ENCODE results near the gene HOXC10. TPM values are rescaled to one million over a fixed set of nuclear protein-coding genes. Genes with fewer than 3 reads are reported as not detected.

Gene HOXC10
- total RNA-seq, 1 experiment from 2014 or later = 48.6 TPM

DNA sequence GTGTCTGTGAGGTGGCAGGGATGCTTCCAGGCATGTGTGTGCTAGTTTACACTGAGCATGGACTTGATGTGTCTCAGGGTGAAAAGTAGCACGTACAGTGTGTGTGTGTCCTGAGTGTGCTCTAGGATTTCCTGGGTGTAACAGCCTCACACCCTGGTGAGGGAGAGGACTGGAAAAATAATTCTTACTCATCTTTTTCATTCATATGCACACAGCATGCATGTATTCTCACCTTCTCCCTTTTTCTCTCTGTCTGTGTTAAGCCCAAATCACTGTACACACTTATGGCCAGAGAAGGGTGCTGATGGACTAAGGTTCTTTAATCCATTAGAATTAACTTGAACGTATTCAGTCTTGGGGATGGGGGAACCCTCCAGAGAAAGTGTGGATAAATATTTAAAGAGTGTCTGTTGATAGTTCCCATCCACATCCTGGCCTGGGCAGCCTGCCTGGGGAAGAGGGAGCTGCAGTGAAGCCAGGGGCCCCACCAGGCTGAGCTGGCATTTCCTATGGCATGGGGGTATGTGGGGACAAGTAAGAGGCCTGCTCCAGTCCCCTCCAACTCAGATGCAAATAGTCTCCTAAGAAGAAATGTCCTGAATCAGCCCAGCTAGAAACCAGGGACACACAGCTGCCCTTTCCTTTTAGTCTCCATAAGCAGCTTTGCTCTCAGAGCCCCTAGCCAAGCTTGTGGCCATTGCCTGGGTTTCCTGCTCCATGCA lies 22.8 kb downstream of the HOXC10 start:
- in situ Hi-C loops (cut with HindIII; ENCODE audit: low sequenced_read_pairs) = loop anchor here (25.0 kb wide), 1 partner anchor 180 kb away; the partner anchor contains the start of gene SMUG1
- DNase-seq (ENCODE audit: low spot score) = no peak

DNA sequence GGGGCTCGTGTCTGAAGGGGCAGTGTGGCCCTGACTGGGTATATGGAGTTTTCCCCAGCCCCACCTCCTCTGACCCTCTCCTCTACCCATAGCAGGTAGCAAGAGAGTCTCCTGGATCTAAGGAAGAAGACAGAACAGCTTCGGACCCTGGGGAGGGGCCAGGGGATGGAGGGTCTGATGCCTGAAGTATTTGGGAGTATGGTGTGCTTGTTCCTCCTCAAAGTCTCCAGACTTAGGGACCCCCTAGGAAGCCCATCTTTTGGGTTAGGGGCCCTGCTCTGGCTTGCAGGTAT lies 23.3 kb downstream of the HOXC10 start:
- DNase-seq (ENCODE audit: low spot score) = no peak
- in situ Hi-C loops (cut with HindIII; ENCODE audit: low sequenced_read_pairs) = loop anchor here (25.0 kb wide), 1 partner anchor 179 kb away; the partner anchor contains the start of gene SMUG1

- in situ Hi-C loops (cut with HindIII; ENCODE audit: low sequenced_read_pairs) = loop anchor here (25.0 kb wide), 1 partner anchor 178 kb away; the partner anchor contains the start of gene SMUG1
- no peak for DNase-seq (ENCODE audit: low spot score)
These were observed 24.5 kb downstream of the HOXC10 start for GRCh38 chr12:54009171-54010052.

DNA sequence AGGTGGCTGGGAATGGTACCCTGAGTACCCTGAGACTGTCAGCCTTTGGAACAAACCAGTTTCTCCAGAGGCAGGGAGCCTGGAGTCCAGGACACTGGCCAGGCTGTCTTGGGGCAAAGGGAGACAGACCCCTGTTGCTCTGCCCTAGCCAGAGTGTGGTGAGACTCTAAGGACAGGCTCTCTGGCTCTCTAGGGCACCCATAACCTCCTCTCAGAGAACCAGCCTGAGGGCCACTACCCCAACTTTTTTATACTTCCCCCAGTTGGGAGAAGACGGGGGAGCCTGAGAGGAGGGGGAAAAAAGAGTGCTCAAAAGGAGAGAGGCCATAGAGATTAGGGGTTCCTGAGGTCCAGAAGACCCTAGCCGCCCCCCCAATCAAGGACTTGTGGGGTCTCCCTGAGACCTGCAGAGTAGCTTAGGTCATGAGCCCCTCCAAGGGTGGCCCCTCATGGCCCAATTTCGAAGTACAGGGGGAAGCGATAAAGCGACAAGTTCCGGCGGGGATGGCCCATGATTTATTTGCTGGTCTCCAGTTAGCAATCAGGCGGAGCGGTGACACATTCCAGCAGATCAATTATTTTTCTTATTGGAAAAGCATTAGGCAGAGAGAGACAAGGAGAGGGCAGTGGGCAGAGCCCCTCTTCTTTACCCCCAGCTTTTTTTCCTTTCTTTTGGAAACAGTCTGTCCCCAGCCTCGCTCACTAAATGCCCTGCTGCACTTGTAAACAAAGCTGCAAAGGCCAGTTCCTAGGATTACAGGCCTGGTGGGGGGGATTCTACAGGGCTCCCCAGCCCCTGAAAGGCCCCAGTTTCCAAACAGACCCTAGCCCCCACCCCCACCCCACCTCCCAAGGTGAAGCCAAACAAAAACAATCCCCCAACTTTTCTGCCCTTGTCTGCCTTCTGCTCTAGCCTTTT lies 25.4 kb downstream of the HOXC10 start:
- in situ Hi-C loops (cut with HindIII; ENCODE audit: low sequenced_read_pairs) = loop anchor here (25.0 kb wide), 1 partner anchor 177 kb away; the partner anchor contains the start of gene SMUG1
- no peak for DNase-seq (ENCODE audit: low spot score)

- in situ Hi-C loops (cut with HindIII; ENCODE audit: low sequenced_read_pairs) = loop anchor here (25.0 kb wide), 1 partner anchor 176 kb away; the partner anchor contains the start of gene SMUG1
- DNase-seq (ENCODE audit: low spot score) = no peak
These were observed 26.2 kb downstream of the HOXC10 start for GRCh38 chr12:54010972-54011664.

DNA sequence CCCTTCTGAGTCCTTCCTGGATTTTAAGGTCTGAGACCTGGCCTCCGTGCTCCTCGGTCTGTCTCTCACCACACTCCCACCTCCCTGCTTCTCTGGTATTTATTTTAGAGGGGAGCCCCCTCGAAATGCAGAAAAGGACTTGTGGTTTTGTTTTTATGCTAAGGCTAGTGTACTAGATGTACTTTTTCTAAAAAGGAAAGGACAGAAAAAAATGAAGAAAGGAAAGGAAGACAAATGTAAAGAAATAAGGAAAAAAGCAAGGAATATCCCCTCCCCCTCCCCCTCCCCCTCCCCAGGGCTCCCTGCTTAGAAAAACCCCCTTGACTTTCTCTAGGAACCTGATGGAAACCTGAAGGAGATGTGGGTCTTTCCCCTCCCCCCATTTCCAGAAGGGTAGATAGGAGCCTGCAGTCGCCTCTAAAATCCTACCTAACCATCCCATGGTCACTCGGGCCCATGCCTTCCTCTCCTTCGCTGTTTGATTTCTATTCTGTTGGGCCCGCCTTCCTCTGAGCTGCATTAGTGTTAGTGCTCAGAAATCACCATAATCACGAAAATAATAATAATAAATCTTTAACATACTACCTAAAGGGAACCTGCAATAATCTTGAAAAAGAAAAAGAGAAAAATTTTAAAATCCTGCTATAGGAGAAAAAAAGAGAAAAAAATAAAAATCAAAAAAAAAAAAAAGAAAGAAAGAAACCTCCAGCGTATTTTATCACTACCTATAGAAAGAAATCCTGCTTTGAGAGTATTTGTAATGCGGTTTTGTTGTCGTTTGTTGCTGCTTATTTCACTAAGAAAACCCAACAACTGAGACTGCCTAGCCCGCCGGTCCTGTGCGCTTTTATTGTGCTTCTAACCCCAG lies 27.0 kb downstream of the HOXC10 start:
- no peak for DNase-seq (ENCODE audit: low spot score)
- in situ Hi-C loops (cut with HindIII; ENCODE audit: low sequenced_read_pairs) = loop anchor here (25.0 kb wide), 1 partner anchor 175 kb away; the partner anchor contains the start of gene SMUG1

DNA sequence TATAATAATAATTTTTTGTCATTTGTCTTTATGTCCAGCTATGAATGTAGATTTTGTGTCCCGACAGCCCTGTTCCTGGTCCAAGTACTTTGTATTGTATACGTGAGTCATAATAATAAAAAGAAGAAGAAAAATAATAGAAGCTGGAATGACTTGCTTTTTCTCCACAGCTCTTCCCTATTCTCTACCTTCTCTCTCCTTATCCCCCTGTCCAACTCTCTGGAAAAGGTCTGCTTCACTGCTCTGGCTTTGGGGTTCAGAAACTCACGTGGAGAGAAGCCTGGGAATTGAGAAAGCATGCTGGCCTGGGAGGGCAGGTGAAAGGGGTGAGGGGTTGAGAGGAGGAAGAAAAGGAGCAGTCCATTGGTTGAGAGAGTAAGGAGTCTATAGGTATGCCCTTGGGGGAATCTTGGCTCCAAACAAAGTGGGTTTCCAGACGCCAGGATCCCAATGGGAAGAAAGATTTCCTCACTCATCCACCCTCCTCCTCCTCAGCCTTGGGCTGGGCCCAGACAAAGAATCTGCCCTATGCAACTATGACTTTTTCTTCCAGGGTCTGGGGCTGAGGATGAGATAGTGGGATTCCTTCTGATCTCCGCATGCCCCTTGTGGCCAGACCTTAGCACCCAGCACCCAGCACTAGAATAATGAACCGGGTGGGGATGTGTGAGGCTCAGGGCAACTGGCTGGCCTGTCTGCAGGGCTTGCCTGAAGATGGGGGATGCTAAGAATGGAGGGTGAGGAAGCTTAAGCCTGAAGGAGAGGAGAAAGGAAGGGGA lies 27.9 kb downstream of the HOXC10 start:
- no peak for DNase-seq (ENCODE audit: low spot score)
- in situ Hi-C loops (cut with HindIII; ENCODE audit: low sequenced_read_pairs) = loop anchor here (25.0 kb wide), 1 partner anchor 174 kb away; the partner anchor contains the start of gene SMUG1

- in situ Hi-C loops (cut with HindIII; ENCODE audit: low sequenced_read_pairs) = loop anchor here (25.0 kb wide), 1 partner anchor 173 kb away; the partner anchor contains the start of gene SMUG1
These were observed 29.6 kb downstream of the HOXC10 start for GRCh38 chr12:54014377-54015017.

DNA sequence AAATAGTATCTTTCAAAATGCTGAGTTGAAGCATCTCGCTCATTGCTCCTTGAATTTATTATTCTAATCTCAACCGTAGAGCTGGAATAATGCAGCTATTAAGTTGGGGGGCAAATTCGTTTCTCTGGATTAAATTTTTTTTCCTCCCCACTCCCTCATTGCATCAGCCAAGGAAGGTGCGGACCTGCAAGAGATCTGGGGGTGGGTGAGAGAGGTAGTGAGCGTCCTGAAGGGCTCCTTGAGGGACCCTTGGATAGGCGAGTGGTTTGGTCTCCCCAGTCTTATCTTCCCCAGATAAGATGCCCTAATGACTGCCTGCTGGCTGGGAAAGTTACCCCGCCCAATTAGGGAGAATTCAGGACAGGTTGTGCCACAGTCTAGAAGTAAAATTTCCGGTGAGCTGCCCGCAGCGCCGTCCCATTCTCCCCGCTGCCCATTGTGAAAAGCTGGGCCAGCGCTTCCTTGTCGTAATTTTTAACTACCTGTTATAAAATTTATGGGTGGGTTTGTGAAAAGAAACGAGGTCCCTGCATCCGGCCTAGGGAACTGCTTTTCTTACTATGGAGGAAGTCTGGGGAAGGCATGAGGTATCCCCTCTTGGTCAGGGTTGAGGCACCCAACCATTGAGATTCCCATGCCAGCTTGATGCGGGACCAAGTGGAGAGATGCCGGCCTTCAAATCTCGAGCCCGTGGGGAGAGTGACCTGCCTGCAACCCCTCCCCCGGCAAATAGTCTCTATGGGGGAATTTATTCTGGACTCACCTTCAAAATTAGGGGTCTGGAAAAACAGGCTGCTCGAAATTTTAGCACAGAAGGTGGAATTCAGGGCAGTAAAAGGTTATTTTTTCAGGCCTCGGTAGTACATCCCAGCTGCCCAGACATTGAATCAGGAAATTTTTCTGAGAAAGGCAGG lies 30.3 kb downstream of the HOXC10 start:
- no peak for DNase-seq (ENCODE audit: low spot score)
- in situ Hi-C loops (cut with HindIII; ENCODE audit: low sequenced_read_pairs) = loop anchor here (25.0 kb wide), 1 partner anchor 172 kb away; the partner anchor contains the start of gene SMUG1

More at GRCh38 chr12:54014377-54015017, 29.6 kb downstream of the HOXC10 start:
- DNase-seq (ENCODE audit: low spot score) = no peak

GRCh38 chr12:54016051-54016450 lies 31.1 kb downstream of the HOXC10 start:
- DNase-seq (ENCODE audit: low spot score) = no peak
- in situ Hi-C loops (cut with HindIII; ENCODE audit: low sequenced_read_pairs) = loop anchor here (25.0 kb wide), 1 partner anchor 171 kb away; the partner anchor contains the start of gene SMUG1

- DNase-seq (ENCODE audit: low spot score) = peak; percentile 57
- in situ Hi-C loops (cut with HindIII; ENCODE audit: low sequenced_read_pairs) = loop anchor here (25.0 kb wide), 1 partner anchor 171 kb away; the partner anchor contains the start of gene SMUG1
These were observed 31.6 kb downstream of the HOXC10 start for GRCh38 chr12:54016478-54016964.

DNA sequence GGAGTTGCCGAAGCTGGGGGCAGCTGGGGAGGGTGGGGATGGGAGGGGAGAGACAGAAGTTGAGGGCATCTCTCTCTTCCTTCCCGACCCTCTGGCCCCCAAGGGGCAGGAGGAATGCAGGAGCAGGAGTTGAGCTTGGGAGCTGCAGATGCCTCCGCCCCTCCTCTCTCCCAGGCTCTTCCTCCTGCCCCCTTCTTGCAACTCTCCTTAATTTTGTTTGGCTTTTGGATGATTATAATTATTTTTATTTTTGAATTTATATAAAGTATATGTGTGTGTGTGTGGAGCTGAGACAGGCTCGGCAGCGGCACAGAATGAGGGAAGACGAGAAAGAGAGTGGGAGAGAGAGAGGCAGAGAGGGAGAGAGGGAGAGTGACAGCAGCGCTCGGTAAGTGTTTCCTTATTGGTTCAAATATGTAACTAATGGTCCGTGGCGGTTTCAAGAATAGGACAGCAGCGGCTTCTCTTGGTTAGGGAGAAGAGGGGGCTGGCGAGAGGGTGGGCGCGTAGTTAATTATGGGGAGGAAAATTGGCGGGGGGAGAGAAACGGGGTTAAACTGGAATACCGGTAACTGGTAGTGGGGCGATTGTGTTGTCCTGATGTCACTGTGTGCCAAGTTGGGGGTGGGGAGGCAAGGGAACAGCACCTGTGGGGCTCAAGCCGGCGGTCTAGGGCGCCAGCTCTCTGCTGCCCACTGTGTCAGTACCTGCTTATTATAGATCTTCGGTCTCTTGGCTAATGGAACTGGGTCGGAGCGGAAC lies 32.3 kb downstream of the HOXC10 start:
- in situ Hi-C loops (cut with HindIII; ENCODE audit: low sequenced_read_pairs) = loop anchor here (25.0 kb wide), 1 partner anchor 170 kb away; the partner anchor contains the start of gene SMUG1
- DNase-seq (ENCODE audit: low spot score) = peak; percentile 52

- peak; percentile 76 for DNase-seq (ENCODE audit: low spot score)
- in situ Hi-C loops (cut with HindIII; ENCODE audit: low sequenced_read_pairs) = loop anchor here (25.0 kb wide), 1 partner anchor 169 kb away; the partner anchor contains the start of gene SMUG1
These were observed 33.0 kb downstream of the HOXC10 start for GRCh38 chr12:54017878-54018467.

Data from G401 (cell line).